ENCODE results near the gene RPS16.

The RPS16 gene

DNA sequence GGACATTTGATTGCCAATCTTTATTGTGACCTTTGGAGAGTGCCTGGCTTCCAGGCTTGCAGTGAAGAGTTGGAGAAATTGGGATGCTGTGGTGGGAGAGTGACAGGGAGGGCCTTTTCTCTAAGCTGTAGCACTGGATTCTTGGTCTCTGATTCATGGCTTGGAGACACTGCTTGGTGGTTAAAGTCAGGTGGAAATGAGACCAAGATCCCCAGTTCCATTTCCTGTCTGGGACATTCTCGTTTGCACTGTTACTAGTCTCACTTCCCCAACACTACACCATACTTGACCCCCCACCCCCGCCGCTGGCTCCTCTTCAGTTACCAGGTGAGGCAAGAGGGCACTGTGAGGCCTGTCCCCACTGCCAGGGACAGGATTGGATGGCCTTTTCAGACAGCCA, 12.5 kb upstream of the RPS16 start:
- peak; percentile 42 for DNase-seq

DNA sequence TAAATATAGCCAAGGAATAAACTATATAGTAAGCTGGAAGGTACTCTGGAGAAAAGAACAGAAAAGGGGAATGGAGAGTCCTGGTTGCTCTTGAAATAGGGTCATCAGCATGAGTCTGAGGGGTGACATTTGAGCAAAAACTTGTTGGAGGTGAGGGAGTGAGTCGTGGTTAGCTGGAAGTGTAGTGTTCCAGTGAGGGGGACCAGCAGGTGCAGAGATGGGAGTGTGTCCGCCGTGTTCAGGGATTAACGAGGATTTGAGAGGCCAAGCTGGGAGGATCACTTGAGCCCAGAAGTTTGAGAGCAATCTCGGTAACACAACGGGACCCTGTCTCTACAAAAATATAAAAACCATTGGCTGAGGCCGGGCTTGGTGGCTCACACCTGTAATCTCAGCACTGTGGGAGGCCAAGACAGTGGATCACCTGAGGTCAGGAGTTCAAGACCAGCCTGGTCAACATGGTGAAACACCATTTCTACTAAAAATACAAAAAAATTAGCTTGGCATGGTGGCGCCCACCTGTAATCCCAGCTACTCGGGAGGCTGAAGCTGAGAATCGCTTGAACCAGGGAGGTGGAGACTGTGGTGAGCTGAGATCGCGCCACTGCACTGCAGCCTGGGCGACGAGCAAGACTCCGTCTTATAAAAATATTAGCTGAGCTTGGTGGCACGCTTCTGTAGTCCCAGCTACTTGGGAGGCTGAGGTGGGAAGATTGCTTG, 10.8 kb upstream of the RPS16 start:
- DNase-seq: no peak

DNA sequence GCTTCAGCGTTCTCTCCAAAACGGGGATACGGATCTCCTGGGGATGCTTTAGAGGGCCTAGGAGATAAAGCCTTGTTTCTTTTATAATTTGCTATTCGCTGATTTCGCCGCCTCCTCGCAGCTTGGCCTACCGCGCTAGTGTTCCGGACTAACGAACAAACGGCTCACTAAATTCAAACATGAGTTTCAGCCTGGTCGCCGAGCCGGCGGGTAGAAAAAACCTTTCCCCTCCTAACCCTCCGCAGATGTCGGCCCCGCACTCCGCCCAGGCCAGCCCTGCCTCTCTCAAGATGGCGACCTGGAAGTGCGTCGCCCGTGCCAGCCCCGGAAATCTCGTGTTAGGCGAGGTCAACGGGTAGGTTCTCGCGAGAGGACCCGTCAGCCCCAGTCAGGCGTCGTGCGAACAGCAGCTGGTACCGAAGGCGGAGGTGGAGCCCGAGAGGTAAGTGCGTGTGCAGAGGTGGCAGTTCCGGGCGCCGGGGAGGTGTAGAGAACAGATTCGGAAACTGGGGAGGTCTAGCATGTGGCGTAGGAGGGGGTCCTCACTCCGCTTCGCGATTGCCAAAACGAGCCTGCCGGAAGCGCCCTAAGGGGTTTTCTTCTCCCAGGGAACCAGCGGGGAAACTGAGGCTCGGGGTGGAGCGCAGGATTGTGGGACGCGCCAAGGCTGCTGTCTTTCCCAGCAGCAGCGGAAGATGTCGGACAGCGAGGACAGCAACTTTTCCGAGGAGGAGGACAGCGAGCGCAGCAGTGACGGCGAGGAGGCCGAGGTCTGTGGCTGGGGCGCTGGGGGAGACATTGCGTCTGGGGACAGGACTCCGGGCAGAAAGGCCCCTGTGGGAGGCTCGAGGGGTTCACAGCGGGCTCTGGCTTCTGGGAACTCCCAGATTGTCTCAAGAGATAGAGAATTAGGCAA, 9.7 kb upstream of the RPS16 start, which contains the start of gene SUPT5H:
TSS of gene SUPT5H (plus strand) at position 387 of the 916 bp plus-strand sequence. CDS start at position 696, 309 bp downstream.
- peak; percentile 99 for DNase-seq

DNA sequence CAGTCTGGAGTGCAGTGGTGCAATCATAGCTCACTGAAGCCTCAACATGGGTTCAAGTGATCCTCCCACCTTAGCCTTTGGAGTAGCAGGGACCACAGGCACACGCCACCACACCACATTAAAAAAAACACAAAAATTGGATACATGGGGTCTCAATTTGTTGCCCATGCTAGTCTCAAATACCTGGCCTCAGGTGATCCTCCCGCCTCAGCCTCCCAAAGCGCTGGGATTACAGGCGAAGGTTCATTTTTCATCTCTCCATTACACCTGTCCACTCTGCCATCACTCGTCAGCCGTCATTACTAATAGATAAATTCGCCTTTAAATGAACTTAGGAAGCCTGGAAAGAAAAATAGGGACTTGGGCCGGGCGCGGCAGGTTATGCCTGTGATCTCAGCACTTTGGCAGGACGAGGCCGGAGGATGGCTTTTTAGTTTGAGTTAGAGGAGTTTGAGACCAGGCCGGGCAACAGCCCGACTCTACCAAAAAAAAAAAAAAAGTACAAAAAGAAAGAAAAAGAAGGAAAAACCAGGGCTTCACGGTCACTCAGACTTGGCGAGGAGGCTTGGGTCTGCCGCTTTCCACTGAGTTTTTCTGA, 8.9 kb upstream of the RPS16 start:
- peak; percentile 6 for DNase-seq

DNA sequence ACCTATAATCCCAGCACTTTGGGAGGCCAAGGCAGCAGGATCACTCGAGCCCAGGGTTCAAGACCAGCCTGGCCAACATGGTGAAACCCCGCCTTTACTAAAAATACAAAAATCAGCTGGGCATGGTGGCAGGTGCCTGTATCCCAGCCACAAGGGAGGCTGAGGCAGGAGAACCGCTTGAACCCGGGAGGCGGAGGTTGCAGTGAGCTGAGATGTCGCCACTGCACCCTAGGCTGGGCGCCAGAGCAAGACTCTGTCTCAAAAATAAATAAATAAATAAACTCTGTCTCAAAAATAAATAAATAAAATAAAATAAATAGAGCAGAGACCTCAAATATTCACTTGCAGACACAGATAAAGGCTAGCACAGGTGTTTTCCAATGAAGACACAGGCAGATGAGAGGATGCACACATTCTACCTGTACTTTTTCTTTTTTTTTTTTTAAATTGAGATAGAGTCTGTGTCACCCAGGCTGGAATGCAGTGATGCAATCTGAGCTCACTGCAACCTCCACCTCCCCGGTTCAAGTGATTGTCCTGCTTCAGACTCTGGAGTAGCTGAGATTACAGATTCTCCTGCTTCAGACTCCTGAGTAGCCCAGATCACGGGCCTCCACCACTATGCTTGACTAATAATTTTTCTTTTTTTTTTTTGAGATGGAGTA, 2.7 kb upstream of the RPS16 start:
- no peak for DNase-seq

DNA sequence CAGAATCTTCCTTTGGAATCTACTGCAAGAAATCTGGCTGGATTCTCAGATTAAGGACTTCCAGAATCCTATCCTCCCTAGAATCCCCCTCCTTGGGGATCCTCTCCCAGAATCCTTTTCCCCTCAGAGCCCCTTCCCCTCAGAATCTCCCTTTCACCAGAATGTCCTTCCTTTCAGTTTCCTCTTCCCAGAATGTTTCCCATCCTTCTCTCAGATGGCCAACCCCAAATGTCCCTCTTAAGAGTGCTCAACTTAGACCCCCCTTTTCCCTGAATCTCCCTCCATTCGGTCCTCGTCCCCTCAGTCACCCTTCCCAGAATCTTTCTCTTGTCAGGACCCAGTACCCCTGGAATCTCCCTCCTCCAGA, 584 bp upstream of the RPS16 start:
- no peak for DNase-seq

DNA sequence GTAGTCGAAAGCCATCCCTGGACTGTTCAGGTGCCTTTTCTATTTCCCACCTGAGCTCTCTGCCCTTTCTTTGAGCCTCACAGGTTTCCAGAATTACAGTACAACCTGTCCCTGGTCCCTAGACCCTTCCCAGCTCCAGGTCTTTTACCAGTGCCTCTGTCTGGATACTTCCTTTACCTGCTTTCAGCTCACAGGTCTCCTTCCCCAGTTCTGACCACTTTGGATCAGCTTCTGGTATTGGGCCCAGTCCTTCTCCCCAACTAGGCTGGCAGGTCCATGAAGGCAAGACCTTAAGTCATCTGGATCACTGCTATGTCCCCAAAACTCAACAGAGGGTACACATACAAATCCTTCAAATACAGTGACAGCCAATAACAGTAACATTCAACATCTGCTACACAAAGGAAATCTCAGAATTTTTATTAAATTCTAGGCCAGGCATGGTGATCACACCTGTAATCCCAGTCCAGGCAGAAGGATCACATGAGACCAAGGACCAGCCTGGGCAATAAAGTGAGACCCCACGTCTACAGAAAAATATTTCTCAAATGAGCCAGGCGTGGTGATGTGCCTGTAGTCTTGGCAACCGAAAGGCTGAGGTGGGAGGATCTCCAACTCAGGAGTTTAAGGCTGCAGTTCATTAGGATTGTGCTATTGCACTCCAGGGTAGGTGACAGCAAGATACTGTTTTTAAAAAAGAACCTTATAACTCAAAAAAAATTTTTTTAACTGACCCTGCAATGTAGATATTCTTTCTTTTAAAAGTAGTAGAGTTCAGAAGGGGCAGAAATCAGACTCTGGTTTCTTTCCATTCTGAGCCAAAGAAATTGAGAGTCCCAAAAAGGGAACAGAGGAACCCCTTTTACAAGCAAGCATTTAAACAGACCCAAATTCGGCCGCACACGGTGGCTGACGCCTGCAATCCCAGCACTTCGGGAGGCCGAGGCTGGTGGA, 1.3 kb downstream of the RPS16 start:
- DNase-seq: no peak

DNA sequence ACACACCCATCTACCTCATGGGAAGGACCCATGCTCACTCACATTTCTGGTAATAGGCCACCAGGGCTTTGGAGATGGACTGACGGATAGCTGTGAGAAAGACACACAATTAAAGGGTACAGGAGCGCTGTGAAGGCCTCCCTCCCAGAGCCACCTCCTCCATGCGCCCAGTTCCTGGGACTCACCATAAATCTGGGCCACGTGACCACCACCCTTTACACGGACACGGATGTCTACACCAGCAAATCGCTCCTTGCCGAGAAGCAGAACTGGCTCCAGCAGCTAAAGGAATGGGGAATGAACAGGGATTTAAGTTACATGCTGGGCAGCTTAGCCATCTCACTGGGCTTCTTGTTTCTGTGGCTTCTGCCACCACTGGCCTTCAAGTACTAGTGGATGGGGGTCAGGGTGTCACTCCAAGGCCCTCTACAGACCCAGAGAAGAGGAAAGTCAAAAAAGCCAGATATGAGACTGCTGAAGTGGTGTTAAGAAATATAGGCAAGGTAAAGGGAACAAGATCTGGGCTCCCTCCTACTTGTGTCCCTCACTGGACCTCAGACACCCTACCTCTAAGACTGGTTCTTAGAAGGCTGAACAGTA, 2.2 kb downstream of the RPS16 start:
- DNase-seq: no peak

DNA sequence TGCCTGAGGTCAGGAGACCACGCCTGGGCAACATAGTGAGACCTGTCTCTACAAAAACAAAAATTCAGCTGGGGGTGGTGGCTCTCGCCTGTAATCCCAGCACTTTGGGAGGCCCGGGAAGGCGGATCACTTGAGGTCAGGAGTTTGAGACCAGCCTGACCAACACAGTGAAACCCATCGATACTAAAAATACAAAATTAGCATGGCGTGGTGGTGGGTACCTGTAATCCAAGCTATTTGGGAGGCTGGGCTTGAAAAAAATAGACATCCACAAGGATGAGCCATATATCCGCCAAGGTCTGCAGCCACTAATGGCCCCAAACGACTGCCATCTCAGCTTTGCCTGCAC, 3.1 kb downstream of the RPS16 start:
- DNase-seq: no peak

DNA sequence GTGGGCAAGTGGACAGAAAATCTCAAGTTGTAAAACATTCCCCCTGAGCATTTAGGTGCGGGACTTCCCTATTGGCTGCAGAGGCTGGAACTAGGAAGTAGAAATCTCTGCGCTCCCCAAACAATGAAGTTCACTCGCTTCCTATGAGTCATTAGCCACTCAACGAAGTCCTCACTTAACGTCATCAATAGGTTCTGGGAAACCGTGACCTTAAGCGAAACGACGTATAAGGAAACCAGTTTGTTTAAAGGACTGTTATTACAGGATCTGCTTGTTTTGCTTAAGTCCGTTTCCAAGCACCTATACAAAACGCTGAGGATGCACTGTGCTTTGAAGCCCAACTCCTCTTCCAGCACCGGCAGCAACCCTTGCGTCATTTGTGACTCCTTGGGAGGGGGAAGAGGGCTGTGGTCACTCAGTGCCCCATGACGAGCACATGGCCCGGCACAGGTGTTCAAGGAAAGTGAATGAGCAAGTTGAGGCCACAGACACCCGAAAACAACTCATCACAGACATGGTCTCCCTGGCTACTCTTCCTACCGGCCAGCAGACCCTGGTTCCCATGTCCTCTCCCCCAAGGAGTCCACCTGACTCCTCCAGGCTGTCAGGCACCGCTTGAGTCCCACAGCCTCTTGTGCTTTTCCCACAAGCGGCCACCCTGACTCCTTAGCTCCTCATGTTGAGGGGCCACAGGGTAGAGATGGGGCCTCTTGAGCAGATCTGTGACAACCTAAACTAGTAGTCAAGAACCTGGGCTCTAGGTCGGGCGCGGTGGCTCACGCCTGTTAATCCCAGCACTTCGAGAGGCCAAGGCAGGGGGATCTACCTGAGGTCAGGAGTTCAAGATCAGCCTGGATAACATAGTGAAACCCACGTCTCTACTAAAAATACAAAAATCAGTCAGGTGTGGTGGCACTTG, 4.8 kb downstream of the RPS16 start:
- DNase-seq: peak; percentile 89

DNA sequence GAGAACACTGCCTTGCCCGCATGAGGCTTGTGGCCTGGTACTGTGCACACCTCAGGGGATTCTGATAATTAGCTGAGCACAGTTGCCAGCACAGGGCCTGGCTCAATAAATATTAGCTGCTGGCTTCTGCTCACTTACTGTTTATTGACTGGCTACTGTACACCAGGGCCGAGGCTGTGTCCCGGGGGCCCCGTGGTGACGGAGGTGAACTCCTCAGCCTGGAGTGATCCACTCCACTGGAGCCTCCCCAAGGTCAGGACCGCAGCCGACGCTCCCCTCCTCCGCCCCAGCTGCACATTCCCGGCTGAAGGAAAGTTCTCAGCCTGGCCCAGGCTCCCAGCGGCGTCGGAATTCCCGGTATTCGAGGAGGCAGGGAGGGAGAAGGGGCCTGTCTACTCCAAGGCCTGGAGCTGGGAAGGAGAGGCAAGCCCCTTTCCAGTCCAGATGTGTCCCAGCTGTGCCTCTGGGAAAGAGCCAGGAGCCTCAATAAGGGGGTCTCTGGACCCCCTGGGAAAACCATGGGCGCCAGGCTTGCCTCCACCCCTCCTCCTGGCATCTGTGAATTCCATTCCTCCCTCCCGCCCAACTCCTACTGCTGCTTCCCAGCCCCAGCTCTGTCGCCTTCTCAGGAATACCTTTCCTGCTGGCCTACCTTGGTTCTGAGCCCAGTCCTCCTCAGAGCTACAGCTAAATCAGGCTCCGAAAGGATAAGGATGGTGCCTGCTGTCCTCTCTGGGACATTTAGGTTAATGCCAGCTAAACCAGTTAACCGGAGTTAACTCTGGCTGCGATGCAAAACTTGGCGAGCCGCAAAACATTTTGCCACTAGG, 7.3 kb downstream of the RPS16 start:
- no peak for DNase-seq

DNA sequence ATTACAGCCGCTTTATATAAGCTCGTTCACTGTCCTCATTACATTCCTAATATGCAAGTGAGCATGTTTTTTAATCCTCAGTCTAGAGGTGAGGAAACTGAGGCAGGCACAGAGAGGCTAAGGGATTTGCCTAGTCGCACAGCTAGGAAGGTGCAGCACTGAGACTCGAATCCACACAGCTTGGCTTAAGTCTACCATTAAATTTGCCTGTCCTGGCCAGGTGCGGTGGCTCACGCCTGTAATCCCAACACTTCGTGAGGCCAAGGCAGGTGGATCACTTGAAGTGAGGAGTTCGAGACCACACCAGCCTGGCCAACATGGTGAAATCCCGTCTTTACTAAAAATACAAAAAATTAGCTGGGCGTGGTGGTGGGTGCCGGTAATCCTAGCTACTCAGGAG, 8.0 kb downstream of the RPS16 start:
- DNase-seq: no peak

DNA sequence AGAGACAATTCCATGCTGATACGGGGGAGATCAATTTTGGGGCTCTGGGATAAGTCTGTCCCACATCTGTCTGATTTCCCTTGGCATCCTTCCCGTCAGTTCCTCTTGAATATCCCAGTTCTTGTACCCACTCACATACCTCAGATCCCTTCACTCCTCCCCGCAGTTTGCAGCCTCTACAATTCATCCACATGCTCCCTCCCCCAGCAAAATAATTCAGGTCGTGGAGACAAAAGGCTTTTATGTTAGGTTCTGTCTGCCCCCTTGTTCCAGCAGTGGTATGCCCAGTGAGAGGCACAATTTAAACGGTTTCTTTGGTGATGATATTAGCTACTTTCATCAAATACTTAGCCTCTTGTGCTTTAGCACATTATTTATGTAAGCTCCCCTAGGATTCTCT, 9.6 kb downstream of the RPS16 start:
- no peak for DNase-seq

DNA sequence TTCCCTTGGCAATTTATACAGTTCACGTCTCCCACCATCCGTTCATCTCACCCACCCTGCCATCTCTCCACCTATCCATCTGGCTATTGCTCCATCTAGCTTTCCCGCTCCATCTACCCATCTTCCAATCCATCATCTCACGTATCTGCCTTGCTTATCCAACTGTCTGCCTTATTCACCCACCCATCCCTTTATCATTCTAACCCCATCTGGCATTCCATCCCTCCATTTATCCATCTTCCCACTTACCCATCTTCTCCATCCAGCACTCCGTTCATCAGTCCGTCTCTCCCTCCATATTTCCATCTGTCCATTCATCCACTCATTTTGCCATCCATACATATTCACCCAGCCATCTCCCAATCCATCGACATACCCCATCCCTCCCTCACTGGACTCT, 10.0 kb downstream of the RPS16 start:
- DNase-seq: no peak

DNA sequence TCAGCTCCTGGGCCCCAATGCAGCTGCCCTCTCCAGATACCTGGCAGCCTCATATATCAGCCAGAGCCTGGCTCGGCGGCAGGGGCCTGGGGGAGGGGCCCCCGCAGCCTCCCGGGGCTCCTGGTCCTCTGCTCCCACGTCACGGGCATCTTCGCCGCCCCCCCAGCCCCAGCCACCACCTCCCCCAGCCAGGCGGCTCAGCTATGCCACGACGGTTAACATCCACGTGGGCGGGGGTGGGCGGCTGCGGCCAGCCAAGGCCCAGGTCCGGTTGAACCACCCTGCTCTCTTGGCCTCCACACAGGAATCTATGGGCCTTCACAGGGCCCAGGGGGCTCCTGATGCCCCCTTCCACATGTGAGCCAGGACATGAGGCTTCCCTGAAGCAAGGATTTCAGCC, 10.8 kb downstream of the RPS16 start:
- no peak for DNase-seq

DNA sequence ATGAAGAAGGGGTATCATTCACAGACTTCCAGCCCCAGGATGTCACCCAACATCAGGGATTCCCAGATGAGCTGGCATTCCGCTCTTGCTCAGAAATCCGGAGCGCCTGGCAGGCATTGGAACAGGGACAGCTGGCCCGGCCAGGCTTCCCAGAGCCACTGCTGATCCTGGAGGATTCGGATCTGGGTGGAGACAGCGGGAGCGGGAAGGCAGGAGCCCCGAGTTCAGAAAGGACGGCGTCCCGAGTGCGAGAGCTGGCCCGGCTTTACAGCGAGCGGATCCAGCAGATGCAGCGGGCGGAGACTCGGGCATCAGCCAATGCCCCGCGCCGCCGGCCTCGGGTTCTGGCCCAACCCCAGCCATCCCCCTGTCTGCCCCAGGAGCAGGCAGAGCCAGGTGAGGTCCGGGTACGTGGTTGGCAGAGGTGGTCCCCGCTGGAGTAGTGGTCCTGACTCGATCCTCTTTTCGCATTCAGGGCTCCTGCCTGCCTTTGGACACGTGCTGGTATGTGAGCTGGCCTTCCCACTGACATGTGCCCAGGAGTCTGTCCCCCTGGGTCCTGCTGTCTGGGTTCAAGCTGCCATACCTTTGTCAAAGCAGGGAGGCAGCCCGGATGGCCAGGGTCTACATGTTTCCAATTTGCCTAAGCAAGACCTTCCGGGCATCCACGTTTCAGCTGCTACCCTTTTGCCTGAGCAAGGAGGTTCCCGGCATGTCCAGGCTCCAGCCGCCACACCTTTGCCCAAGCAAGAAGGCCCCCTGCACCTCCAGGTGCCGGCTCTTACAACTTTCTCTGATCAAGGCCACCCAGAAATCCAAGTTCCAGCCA, 12.3 kb downstream of the RPS16 start:
- no peak for DNase-seq

DNA sequence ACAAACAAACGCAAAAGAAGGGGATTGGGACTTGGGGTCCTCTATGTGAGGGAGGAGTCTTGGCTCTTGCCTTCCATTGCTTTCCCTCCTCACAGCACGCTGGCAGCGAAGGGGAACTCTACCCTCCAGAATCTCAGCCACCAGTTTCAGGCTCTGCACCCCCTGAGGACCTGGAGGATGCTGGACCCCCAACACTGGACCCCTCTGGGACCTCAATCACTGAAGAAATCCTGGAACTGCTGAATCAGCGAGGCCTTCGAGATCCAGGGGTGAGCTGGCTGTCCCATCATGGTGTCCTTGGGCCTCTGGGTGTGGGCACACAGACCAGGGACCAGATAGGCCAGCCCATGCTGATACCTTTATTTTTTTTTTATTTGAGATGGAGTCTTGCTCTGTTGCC, 13.7 kb downstream of the RPS16 start:
- no peak for DNase-seq

DNA sequence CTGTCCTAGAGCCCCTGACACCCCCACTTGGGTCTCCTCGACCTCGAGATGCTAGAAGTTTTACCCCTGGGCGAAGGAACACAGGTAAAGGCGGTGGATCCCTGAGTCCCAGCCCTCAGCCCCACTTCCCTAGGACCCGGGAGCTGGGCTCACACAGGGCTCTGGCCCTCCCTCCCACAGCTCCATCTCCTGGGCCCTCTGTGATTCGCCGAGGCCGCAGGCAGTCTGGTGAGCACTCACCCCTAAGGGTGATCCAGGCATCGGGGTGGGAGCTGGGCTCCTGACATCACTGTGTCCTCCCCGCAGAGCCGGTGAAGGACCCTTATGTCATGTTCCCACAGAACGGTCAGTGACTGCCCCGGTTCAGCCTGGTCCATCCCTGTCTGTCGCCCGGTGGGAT, 15.0 kb downstream of the RPS16 start:
- DNase-seq: no peak

DNA sequence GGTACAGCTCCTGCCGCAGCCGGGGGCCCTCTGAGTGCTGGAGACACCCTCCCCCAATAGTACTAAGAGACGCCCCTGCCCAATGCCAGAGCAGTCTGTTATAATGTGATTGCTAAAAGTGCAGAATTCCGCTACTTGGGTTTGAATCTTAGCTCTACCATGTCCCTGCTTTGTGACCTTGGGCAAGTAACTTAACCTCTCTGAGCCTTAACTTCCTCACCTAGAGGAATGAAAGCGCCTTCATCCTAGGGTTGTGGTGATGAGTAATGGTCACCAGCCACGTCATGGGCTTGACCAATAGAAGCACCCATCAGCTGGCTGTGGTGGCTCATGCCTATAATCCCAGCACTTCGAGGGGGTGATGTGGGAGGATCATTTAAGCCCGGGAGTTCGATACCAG, 16.7 kb downstream of the RPS16 start:
- no peak for DNase-seq

Measured in activated CD4-positive, alpha-beta T cell treated with anti-CD3 and anti-CD28 coated beads, Interleukin-2, Interleukin-6, amounts not matched to agents 100 ng/mL and 50 ng/mL, durations not matched to agents 16 hours and 8 hours (primary cell).